Uterus (tissue), 4 donors: ENCODE results near the gene MRPS6. TPM values are rescaled to one million over a fixed set of nuclear protein-coding genes. Genes with fewer than 3 reads are reported as not detected.

Experiments used
- DNase-seq, 2 donors: peaks; one replicate each; pipeline ENCODE4 v3.0.0-alpha.2; 2019 to 2020
- H3K27ac ChIP-seq, 2 donors: fragments of 200-600 bp; sonication (generic); 1 replicate in 1 of 2; 2 replicates in 1 of 2; pipeline ENCODE4 v1.5.1; 2016 to 2018
- H3K27me3 ChIP-seq, 2 donors: fragments of 200-600 bp; sonication (generic); one replicate each; pipeline ENCODE4 v1.5.1; 2018 to 2019; ENCODE audit warnings: control low read depth in 1 of 2
- H3K36me3 ChIP-seq, 2 donors: fragments of 200-600 bp; sonication (generic); one replicate each; pipeline ENCODE4 v1.5.1; 2019; ENCODE audit warnings: control low read depth in 1 of 2
- H3K4me1 ChIP-seq, 2 donors: fragments of 200-600 bp; sonication (generic); one replicate each; pipeline ENCODE4 v1.5.1; 2018 to 2019; ENCODE audit warnings: control low read depth in 1 of 2
- H3K4me3 ChIP-seq, 2 donors: fragments of 200-600 bp; sonication (generic); 1 replicate in 1 of 2; 2 replicates in 1 of 2; pipeline ENCODE4 v1.5.1; 2018 to 2019; ENCODE audit warnings: mild to moderate bottlenecking in 1 of 2
- H3K9me3 ChIP-seq, 2 donors: fragments of 200-600 bp; sonication (generic); one replicate each; pipeline ENCODE4 v1.5.1; 2019; ENCODE audit warnings: control low read depth in 1 of 2
- POLR2A ChIP-seq, 2 donors: fragments of 450-650 bp; IDR thresholded peaks; one replicate each; pipeline ENCODE4 v1.6.1; 2016; ENCODE audit warnings: antibody characterized with exemption in 2 of 2, mild to moderate bottlenecking in 1 of 2, moderate library complexity in 1 of 2
- intact Hi-C: fragments of 100-400 bp; cut with DNase I; formaldehyde crosslinking; loops from one replicate; pipeline ENCODE4 v1.15.1; 2023; ENCODE audit warnings: low total_unique reads
- total RNA-seq, 4 donors: library from RNA; depleted of rRNA in 3 of 4; stranded (reverse); fragments of >200 nt in 3 of 4; gene quantifications; one replicate each; pipeline versions ENCODE4 v1.1.0 to v1.2.4, GENCODE V29; 2014 to 2023
- TF ChIP-seq, protein P1 (sequence below), 4 experiments: fragments of 200-600 bp in 2 of 4; fragments of 450-650 bp in 2 of 4; sonication (generic) in 2 of 4; IDR thresholded peaks; one replicate each; pipeline ENCODE4 v1.5.1; 2016 to 2019; ENCODE audit warnings: antibody characterized with exemption in 4 of 4, mild to moderate bottlenecking in 2 of 4, moderate library complexity in 1 of 4
- donor health status: DM: yes; HTN: yes; CAD: no.

Gene MRPS6
- total RNA-seq, 4 donors from 2014 or later, result 9.0 to 75.6 (median 33.5) TPM

DNA sequence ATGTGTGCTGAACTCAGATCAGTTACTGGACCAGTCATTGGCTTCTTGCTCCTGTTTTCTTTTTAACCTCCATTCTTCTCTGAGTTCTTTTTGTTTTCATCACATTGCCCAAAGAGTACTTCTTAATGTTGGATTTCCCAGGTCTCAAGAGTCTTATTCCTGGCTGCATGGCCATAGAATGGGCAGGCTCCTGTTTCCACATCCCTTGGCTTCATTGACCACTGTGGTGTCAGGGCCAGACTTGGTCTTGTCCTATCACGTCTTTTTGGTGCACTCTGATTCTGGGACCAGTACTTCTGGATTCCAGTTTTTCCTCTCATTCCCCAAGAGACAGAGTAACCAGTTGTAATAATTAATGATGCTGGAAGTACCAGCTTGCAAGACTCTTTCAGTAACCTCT lies 41.8 kb downstream of the MRPS6 start:
- Histone ChIP-seq H3K36me3 (no peaks in the 10 kb centered on the region), H3K27me3 (no peaks in the 10 kb centered on the region), H3K27ac (no peak overlapping the region), H3K4me3 (no peak overlapping the region), H3K4me1 (no peaks in the 10 kb centered on the region), H3K9me3 (no peaks in the 10 kb centered on the region)
- no peak for DNase-seq
- intact Hi-C loops, result no loop called here
- TF ChIP-seq POLR2A (IDR thresholded peaks at IDR 0.05), result no peak
- TF ChIP-seq, protein P1, sequence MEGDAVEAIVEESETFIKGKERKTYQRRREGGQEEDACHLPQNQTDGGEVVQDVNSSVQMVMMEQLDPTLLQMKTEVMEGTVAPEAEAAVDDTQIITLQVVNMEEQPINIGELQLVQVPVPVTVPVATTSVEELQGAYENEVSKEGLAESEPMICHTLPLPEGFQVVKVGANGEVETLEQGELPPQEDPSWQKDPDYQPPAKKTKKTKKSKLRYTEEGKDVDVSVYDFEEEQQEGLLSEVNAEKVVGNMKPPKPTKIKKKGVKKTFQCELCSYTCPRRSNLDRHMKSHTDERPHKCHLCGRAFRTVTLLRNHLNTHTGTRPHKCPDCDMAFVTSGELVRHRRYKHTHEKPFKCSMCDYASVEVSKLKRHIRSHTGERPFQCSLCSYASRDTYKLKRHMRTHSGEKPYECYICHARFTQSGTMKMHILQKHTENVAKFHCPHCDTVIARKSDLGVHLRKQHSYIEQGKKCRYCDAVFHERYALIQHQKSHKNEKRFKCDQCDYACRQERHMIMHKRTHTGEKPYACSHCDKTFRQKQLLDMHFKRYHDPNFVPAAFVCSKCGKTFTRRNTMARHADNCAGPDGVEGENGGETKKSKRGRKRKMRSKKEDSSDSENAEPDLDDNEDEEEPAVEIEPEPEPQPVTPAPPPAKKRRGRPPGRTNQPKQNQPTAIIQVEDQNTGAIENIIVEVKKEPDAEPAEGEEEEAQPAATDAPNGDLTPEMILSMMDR (IDR thresholded peaks at IDR 0.05), result no peak

DNA sequence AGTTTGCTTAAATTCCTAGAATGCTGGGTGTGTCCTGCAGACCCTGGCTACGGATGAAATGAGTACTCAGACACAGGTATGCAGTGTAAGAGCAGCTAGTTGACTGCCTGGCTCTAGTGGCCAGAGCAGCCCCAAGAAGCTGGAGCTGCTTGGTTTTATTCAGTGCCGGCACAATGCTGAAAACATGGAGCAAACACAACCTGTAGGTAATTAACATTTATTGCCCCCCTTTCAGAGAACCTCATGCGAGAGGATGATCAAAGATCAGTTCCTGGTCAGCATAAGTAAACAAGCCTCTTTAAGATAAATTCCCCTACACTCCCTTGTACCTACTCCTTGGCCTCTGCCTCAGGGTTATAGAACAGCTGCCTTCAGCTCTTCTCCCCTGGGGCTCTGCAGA lies 43.2 kb downstream of the MRPS6 start:
- no peaks in the 10 kb centered on the region for H3K9me3 ChIP-seq
- intact Hi-C loops, result no loop called here
- no peak overlapping the region for H3K27ac ChIP-seq
- H3K4me1 ChIP-seq, result no peaks in the 10 kb centered on the region
- no peaks in the 10 kb centered on the region for H3K27me3 ChIP-seq
- H3K36me3 ChIP-seq, result no peaks in the 10 kb centered on the region
- TF ChIP-seq, protein P1 (IDR thresholded peaks at IDR 0.05), result no peak
- no peak overlapping the region for H3K4me3 ChIP-seq
- no peak for DNase-seq

DNA sequence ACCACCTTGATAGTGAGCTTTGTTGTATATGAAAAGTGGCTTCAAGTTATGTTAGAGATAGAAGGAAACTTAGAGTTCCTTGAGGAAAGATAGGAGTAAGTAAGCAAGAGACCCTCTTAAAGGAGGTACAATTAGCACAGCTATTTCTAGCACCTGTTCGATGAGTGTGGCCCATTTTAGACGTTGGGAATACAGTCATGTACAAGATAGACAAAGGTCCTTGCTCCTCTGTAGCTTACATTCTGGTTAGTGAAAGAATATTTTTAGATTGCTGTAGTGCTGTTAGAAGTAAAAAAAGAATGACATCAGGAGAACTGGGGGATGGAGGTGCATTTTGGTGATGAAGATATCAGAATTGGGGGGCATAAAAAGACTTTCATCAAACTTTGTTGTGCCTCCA lies 47.5 kb downstream of the MRPS6 start:
- Histone ChIP-seq H3K27ac (no peak overlapping the region), H3K4me3 (no peak overlapping the region), H3K9me3 (no peaks in the 10 kb centered on the region), H3K4me1 (peaks cover 0 to 6% of the 10 kb centered on the region in 2 donors), H3K36me3 (no peaks in the 10 kb centered on the region), H3K27me3 (no peaks in the 10 kb centered on the region)
- intact Hi-C loops, result no loop called here
- no peak for DNase-seq
- no peak for TF ChIP-seq POLR2A (IDR thresholded peaks at IDR 0.05)
- TF ChIP-seq, protein P1 (IDR thresholded peaks at IDR 0.05), result no peak

DNA sequence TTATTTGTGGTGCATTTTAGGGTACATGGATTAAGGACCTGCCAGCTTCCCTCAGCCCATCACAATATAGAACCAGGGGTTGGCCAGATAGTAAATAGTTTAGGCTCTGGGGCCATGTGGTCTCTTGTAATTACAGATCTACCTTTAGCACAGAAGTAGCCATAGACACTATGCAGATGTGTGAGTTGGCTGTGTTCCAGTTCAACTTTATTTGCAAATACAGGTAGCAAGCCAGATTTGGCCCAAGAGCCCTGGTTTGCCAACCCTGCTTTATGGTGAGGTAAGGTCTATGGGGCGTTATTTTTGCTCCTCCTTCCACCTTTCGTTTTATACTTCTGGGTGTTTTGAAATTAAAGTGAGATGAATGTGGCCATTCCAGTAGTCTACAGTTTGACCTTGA lies 48.7 kb downstream of the MRPS6 start:
- Histone ChIP-seq H3K9me3 (no peaks in the 10 kb centered on the region), H3K4me3 (no peak overlapping the region), H3K4me1 (peaks cover 0 to 6% of the 10 kb centered on the region in 2 donors), H3K36me3 (no peaks in the 10 kb centered on the region), H3K27me3 (no peaks in the 10 kb centered on the region), H3K27ac (no peak overlapping the region)
- TF ChIP-seq, protein P1 (IDR thresholded peaks at IDR 0.05), result no peak
- TF ChIP-seq POLR2A (IDR thresholded peaks at IDR 0.05), result no peak
- intact Hi-C loops, result no loop called here
- DNase-seq, result no peak

DNA sequence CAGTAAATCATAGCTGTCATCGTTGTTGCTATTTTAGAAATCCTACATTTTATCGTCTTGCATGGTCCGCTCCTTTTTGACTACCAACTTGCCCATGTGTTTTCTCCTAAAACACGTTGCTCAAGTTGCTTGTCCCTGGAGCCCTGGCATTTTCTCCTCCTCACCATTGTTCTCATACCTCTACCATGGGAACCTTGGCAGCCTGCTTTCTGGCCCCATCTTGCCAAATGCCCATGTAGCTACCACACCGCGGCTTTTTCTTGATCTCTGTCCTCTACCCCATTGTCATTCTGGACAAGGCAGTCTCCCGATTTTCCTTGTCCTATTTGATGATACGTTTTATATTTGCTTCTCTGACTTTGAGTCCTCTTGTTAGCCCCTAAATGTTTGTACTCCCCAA lies 50.2 kb downstream of the MRPS6 start:
- no peak for DNase-seq
- Histone ChIP-seq H3K36me3 (no peaks in the 10 kb centered on the region), H3K4me1 (peaks cover 0 to 14% of the 10 kb centered on the region in 2 donors), H3K4me3 (no peak overlapping the region), H3K27ac (no peak overlapping the region), H3K9me3 (no peaks in the 10 kb centered on the region), H3K27me3 (no peaks in the 10 kb centered on the region)
- TF ChIP-seq POLR2A (IDR thresholded peaks at IDR 0.05), result no peak
- TF ChIP-seq, protein P1 (IDR thresholded peaks at IDR 0.05), result no peak
- intact Hi-C loops, result no loop called here
